Activated CD8-positive, alpha-beta T cell treated with anti-CD3 and anti-CD28 coated beads for 36 hours (primary cell): ENCODE results near the gene ADIPOQ. TPM values are rescaled to one million over a fixed set of nuclear protein-coding genes. Genes with fewer than 3 reads are reported as not detected.

Experiments
- ATAC-seq: fragments of 200-7000 bp; cut with Tn5 transposase; one replicate; pipeline ENCODE4 v1.10.0; 2021; ENCODE audit warnings: mild to moderate bottlenecking, moderate library complexity
- CTCF ChIA-PET: fragments of 350-600 bp; sonication (Branson Sonifier 250); formaldehyde crosslinking; loops from one replicate; lab custom pipeline; 2021; ENCODE audit warnings: antibody characterized with exemption; lab: Charles Lee
- POLR2A ChIA-PET: fragments of 350-600 bp; sonication (Branson Sonifier 250); formaldehyde crosslinking; loops from one replicate; lab custom pipeline; 2021; ENCODE audit warnings: antibody characterized with exemption; lab: Charles Lee
- DNase-seq: peaks from one replicate; pipeline ENCODE4 v3.0.0-alpha.2; 2020
- H3K27ac Mint-ChIP-seq: one replicate; pipeline ENCODE4 v1.8.0; 2021; ENCODE audit warnings: mild to moderate bottlenecking, mixed read lengths
- H3K27me3 Mint-ChIP-seq: one replicate; pipeline ENCODE4 v1.8.0; 2021; ENCODE audit warnings: mixed read lengths
- H3K36me3 Mint-ChIP-seq: one replicate; pipeline ENCODE4 v1.8.0; 2021; ENCODE audit warnings: low read depth, mixed read lengths
- H3K4me1 Mint-ChIP-seq: one replicate; pipeline ENCODE4 v1.8.0; 2021; ENCODE audit warnings: low read depth, mixed read lengths
- H3K4me3 Mint-ChIP-seq: one replicate; pipeline ENCODE4 v1.8.0; 2021; ENCODE audit warnings: mild to moderate bottlenecking, moderate library complexity, mixed read lengths
- H3K9me3 Mint-ChIP-seq: one replicate; pipeline ENCODE4 v1.8.0; 2021; ENCODE audit warnings: mixed read lengths
- intact Hi-C: fragments of 100-400 bp; cut with micrococcal nuclease; formaldehyde crosslinking; loops from one replicate; pipeline ENCODE4 v1.10.0; 2022
- total RNA-seq, 2 experiments: library from RNA; stranded (reverse); gene quantifications; one replicate each; pipeline ENCODE4 v1.2.3, GENCODE V29; 2021
- TF ChIP-seq, protein P1 (sequence below): fragments of 200-600 bp; IDR thresholded peaks from one replicate; pipeline ENCODE4 v1.8.0; 2022; ENCODE audit warnings: antibody characterized with exemption, mild to moderate bottlenecking

The ADIPOQ gene
- total RNA-seq, 2 experiments from 2014 or later, result not detected

DNA sequence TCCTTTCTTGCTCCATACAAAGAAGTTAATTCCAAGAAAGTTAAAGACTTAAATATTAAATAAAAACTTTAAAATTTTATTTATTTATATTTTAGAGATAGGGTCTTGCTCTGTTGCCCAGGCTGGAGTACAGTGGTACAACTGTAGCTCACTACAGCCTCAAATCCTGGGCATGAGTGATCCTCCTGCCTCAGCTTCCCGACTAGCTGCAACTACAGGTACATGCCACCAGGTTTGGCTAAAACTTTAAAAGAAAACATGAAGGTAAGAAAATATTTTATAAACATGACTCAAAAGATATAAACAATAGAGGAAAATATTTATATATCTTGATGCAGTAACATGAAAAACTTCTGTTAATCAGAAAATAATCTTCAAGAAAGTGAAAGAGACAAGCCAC lies 33.2 kb downstream of the ADIPOQ start:
- H3K36me3 Mint-ChIP-seq, result no peaks in the 10 kb centered on the region
- CTCF ChIA-PET, result no interaction called here
- TF ChIP-seq, protein P1, sequence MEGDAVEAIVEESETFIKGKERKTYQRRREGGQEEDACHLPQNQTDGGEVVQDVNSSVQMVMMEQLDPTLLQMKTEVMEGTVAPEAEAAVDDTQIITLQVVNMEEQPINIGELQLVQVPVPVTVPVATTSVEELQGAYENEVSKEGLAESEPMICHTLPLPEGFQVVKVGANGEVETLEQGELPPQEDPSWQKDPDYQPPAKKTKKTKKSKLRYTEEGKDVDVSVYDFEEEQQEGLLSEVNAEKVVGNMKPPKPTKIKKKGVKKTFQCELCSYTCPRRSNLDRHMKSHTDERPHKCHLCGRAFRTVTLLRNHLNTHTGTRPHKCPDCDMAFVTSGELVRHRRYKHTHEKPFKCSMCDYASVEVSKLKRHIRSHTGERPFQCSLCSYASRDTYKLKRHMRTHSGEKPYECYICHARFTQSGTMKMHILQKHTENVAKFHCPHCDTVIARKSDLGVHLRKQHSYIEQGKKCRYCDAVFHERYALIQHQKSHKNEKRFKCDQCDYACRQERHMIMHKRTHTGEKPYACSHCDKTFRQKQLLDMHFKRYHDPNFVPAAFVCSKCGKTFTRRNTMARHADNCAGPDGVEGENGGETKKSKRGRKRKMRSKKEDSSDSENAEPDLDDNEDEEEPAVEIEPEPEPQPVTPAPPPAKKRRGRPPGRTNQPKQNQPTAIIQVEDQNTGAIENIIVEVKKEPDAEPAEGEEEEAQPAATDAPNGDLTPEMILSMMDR, result peak; percentile 14
- intact Hi-C loops, result no loop called here
- H3K9me3 Mint-ChIP-seq, result no peaks in the 10 kb centered on the region
- POLR2A ChIA-PET, result no interaction called here
- peaks cover 26% of the 10 kb centered on the region for H3K4me1 Mint-ChIP-seq
- no peak overlapping the region for H3K4me3 Mint-ChIP-seq
- ATAC-seq (no peak), DNase-seq (no peak)
- H3K27me3 Mint-ChIP-seq, result no peaks in the 10 kb centered on the region
- no peak overlapping the region for H3K27ac Mint-ChIP-seq

DNA sequence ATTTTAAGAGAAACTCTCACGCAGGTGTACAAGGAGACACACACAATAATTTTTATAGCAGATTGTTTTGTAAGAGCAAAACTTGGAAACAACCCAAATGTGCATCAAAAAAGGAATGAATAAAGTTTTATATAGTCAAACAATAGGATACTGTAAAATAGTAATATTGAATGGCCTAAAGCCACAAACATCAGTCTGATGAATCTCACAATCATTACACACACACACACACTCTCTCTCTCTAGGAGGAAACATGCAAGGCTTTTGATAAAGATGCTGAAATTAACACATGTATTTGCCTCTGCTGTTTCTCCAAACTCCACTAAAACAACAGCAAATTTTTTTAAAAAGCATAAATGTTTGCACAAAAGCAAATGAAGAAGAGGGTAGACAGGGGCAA lies 37.3 kb downstream of the ADIPOQ start:
- Mint-ChIP-seq H3K36me3 (no peaks in the 10 kb centered on the region), H3K4me3 (no peak overlapping the region), H3K9me3 (peaks cover 2% of the 10 kb centered on the region), H3K27ac (peak overlapping the region; percentile 55), H3K27me3 (no peaks in the 10 kb centered on the region), H3K4me1 (peaks cover 41% of the 10 kb centered on the region)
- ChIA-PET CTCF (interaction anchor here (1.0 to 2.7 kb wide), 3 partner anchors 30 to 52 kb away, joined by 3 to 16 read pairs (median 15); partner anchors contain the start of gene ST6GAL1), POLR2A (interaction anchor here (0.5 to 2.5 kb wide), 8 partner anchors 19 to 167 kb away, joined by 3 to 8 read pairs (median 4); no protein-coding TSS in a partner anchor)
- intact Hi-C loops, result no loop called here
- TF ChIP-seq, protein P1, result no peak
- no peak for ATAC-seq
- DNase-seq, result no peak

DNA sequence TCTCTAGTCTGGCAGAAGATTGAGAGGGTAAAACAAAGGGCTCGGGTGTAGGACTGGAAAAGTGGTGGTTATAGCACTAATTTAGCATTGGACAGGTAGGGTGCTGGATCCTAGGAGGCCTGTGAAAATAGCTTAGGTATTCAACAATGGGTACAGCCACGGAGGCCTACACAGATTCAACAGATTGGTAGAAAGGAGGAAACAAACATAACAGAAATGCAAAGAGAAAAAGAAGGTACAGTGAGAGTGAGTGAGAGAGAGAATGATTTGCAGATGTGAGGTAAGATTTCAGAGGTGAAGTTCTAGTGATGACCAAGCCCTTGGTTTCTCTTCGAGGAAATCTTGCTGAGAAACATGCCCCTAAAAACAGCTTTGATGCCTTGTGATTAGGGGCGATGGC lies 37.9 kb downstream of the ADIPOQ start:
- Mint-ChIP-seq H3K9me3 (peaks cover 2% of the 10 kb centered on the region), H3K36me3 (no peaks in the 10 kb centered on the region), H3K27me3 (no peaks in the 10 kb centered on the region), H3K27ac (peak overlapping the region; percentile 55), H3K4me1 (peaks cover 42% of the 10 kb centered on the region), H3K4me3 (no peak overlapping the region)
- peak; percentile 22 for ATAC-seq
- TF ChIP-seq, protein P1, result no peak
- no peak for DNase-seq
- CTCF ChIA-PET, result interaction anchor here (1.0 to 2.7 kb wide), 5 partner anchors 11 to 51 kb away, joined by 3 to 16 read pairs (median 6); partner anchors contain the start of gene ST6GAL1
- intact Hi-C loops, result no loop called here
- POLR2A ChIA-PET, result interaction anchor here (0.7 to 2.5 kb wide), 11 partner anchors 20 to 146 kb away, joined by 3 to 8 read pairs (median 4); no protein-coding TSS in a partner anchor

DNA sequence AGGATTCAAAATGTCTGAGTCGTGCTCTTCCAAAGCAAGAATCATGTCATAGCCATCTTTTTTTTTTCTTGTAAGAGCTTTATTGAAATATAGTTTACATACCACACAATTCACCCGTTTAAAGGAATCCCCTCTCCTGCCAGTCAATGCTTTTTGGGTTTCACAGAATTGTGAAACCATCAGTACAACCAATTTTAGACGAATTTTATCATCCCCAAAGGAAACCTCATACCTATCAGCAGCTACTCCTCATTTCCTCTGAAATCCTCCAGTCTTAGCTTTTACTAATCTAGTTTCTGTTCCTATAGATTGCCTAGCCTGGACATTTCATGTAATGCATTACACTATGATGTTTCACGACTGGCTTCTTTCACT lies 39.6 kb downstream of the ADIPOQ start:
- peaks cover 48% of the 10 kb centered on the region for H3K4me1 Mint-ChIP-seq
- TF ChIP-seq, protein P1, result no peak
- H3K27me3 Mint-ChIP-seq, result no peaks in the 10 kb centered on the region
- intact Hi-C loops, result loop anchor here (2.0 kb wide), 1 partner anchor 49 kb away; the partner anchor contains the start of gene ST6GAL1
- DNase-seq (no peak), ATAC-seq (peak; percentile 3)
- H3K9me3 Mint-ChIP-seq, result peaks cover 2% of the 10 kb centered on the region
- no peak overlapping the region for H3K4me3 Mint-ChIP-seq
- ChIA-PET CTCF (interaction anchor here (0.6 to 2.7 kb wide), 4 partner anchors 33 to 82 kb away, joined by 3 to 16 read pairs (median 9); partner anchors contain the start of gene ST6GAL1), POLR2A (interaction anchor here (1.0 to 2.5 kb wide), 4 partner anchors 27 to 125 kb away, joined by 4 to 8 read pairs (median 4); no protein-coding TSS in a partner anchor)
- H3K27ac Mint-ChIP-seq, result peak overlapping the region; percentile 83
- no peaks in the 10 kb centered on the region for H3K36me3 Mint-ChIP-seq
